ENCODE measurements around the gene WRAP73.

Gene WRAP73

GRCh38 chr1:3668585-3669300 is 18.8 kb upstream of the WRAP73 start:
- DNase-seq (ENCODE audit: low spot score): no peak

GRCh38 chr1:3668148-3668547 is 18.2 kb upstream of the WRAP73 start:
- no peak for DNase-seq (ENCODE audit: low spot score)

GRCh38 chr1:3664700-3665375 is 14.9 kb upstream of the WRAP73 start:
- no peak for DNase-seq (ENCODE audit: low spot score)

GRCh38 chr1:3663999-3664699 is 14.2 kb upstream of the WRAP73 start:
- DNase-seq (ENCODE audit: low spot score): no peak

- no peak for DNase-seq (ENCODE audit: low spot score)
Observed at GRCh38 chr1:3662080-3662671, 12.3 kb upstream of the WRAP73 start.

- no peak for DNase-seq (ENCODE audit: low spot score)
Observed at GRCh38 chr1:3661631-3662030, 11.7 kb upstream of the WRAP73 start.

GRCh38 chr1:3660704-3661103 is 10.8 kb upstream of the WRAP73 start:
- DNase-seq (ENCODE audit: low spot score): no peak

GRCh38 chr1:3659093-3659492 is 9.2 kb upstream of the WRAP73 start:
- DNase-seq (ENCODE audit: low spot score): no peak

GRCh38 chr1:3658231-3658615 is 8.3 kb upstream of the WRAP73 start:
- DNase-seq (ENCODE audit: low spot score): no peak

- no peak for DNase-seq (ENCODE audit: low spot score)
Observed at GRCh38 chr1:3657578-3658230, 7.8 kb upstream of the WRAP73 start.

GRCh38 chr1:3657096-3657475 is 7.2 kb upstream of the WRAP73 start:
- no peak for DNase-seq (ENCODE audit: low spot score)

GRCh38 chr1:3656450-3657095 is 6.7 kb upstream of the WRAP73 start:
- DNase-seq (ENCODE audit: low spot score): no peak

GRCh38 chr1:3654549-3655281 is 4.8 kb upstream of the WRAP73 start:
- no peak for DNase-seq (ENCODE audit: low spot score)

- no peak for DNase-seq (ENCODE audit: low spot score)
Observed at GRCh38 chr1:3653286-3653618, 3.3 kb upstream of the WRAP73 start.

- peak; percentile 35 for DNase-seq (ENCODE audit: low spot score)
Observed at GRCh38 chr1:3652548-3653285, 2.8 kb upstream of the WRAP73 start.

- DNase-seq (ENCODE audit: low spot score): peak; percentile 81
Observed at GRCh38 chr1:3651930-3652547, 2.1 kb upstream of the WRAP73 start, which contains the start of gene TP73. TP73 (plus strand) TSS chr1:3652516; CDS start chr1:3682366, 29,850 bp downstream.

GRCh38 chr1:3651026-3651929 is 1.4 kb upstream of the WRAP73 start:
- DNase-seq (ENCODE audit: low spot score): no peak

- DNase-seq (ENCODE audit: low spot score): no peak
Observed at GRCh38 chr1:3650248-3651025, 534 bp upstream of the WRAP73 start.
